HepG2 (cell line): ENCODE results near the gene UFSP2. TPM values are rescaled to one million over a fixed set of nuclear protein-coding genes. Genes with fewer than 3 reads are reported as not detected.
A peak's percentile ranks its signal among the peaks of the same experiment; 100 is the strongest.

ENCODE experiments used
- PRDM10 ChIP-seq: sonication (generic); formaldehyde crosslinking; IDR thresholded peaks from 2 replicates; pipeline ENCODE4 v1.4.0; 2020; ENCODE audit warnings: low read depth, missing genetic modification reagents
- USF2 ChIP-seq, 2 experiments: sonication (generic) in 1 of 2; formaldehyde crosslinking in 1 of 2; IDR thresholded peaks; 2 replicates each; pipeline versions ENCODE4 v1.5.1 to v1.6.1; 2011 to 2020; ENCODE audit warnings: borderline replicate concordance in 1 of 2, low read depth in 1 of 2, low read length in 1 of 2, mild to moderate bottlenecking in 1 of 2, missing genetic modification reagents in 1 of 2, moderate library complexity in 1 of 2
- ZBTB21 ChIP-seq: sonication (generic); formaldehyde crosslinking; IDR thresholded peaks from 2 replicates; pipeline ENCODE4 v1.4.0; 2020; ENCODE audit warnings: missing genetic modification reagents
- ZNF275 ChIP-seq: sonication (generic); formaldehyde crosslinking; IDR thresholded peaks from 2 replicates; pipeline ENCODE4 v1.8.0; 2022; ENCODE audit warnings: missing genetic modification reagents, mild to moderate bottlenecking, inconsistent platforms, borderline replicate concordance
- ZNF512B ChIP-seq: sonication (generic); formaldehyde crosslinking; IDR thresholded peaks from 2 replicates; pipeline ENCODE4 v1.5.1; 2020; ENCODE audit warnings: missing genetic modification reagents, mild to moderate bottlenecking, borderline replicate concordance
- polyA plus RNA-seq, 8 experiments: library from polyadenylated mRNA; depleted of rRNA in 3 of 8; stranded (reverse) in 7 of 8; unstranded in 1 of 8; fragments of >200 nt; fragmentation: Illumina TruSeq in 4 of 8; extraction: Trizol in 4 of 8; gene quantifications; 2 replicates each; pipeline versions ENCODE4 v1.2.1 to v1.2.3, GENCODE V29; 2011 to 2016; ENCODE audit warnings: low read depth in 4 of 8, missing spikeins in 1 of 8, mixed read lengths in 1 of 8; ENCODE audit not compliant: insufficient read depth in 1 of 8
- total RNA-seq, 5 experiments: library from RNA; depleted of rRNA; stranded (reverse); fragments of >200 nt; fragmentation: Illumina TruSeq; extraction: Trizol; gene quantifications; 2 replicates each; pipeline ENCODE4 v1.2.3, GENCODE V29; 2016; ENCODE audit warnings: low read depth in 1 of 5

UFSP2 gene
- total and polyA plus RNA-seq, 2 of the 13 experiments (the other 11 are each of a cell fraction or from before 2014, with no cell fraction given): 24.1 to 32.3 TPM

DNA sequence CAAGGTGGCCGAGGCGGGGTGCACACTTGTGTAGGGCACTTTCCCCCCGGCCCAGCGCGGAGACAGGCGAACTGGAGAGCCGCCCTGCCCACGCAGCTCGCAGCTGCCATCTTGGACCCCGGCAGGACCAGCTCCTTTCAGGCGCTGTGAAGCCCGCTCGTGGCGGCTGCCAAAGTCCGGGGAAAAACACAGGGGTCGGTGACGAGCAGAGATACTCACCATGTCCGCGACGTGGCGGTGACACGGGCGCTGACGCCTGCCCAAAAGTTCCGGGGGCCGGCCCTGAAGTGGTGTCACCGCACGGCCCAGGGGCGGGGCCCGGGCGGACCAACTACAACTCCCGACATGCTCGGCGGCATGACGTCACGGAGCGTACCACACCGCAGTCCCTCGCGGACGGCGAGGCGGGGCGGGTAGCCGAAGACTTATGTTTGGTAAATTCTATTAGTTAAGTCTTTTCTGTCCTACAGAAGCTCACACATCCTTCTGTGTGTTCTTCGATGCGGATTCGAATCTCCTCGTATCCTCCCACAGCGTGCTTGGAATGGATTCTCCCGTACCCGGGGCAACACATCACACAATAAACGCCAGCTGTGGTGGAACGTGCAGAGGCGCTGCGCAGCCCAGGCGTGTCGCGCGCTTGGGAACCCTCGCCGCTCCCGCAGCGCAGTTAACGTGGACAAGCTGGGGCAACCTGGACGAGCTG, at the start of gene UFSP2 (continued):
- TF ChIP-seq ZNF512B (no peak), ZNF275 (CRISPR knock-in tag) (peak; percentile 82), USF2 (IDR thresholded peaks at IDR 0.05; ENCODE audit: low read depth, low read length) (no peak), USF2 (CRISPR knock-in tag; IDR thresholded peaks at IDR 0.05; ENCODE audit: borderline replicate concordance) (no peak), PRDM10 (peak; percentile 100), ZBTB21 (CRISPR knock-in tag) (no peak)
